ENCODE data around the gene ELAPOR2. TPM values are rescaled to one million over a fixed set of nuclear protein-coding genes. Genes with fewer than 3 reads are reported as not detected.

Gene ELAPOR2
- total and polyA plus RNA-seq, 2 of the 4 experiments (the other 2 are of a cell fraction): 0.62 to 1.3 TPM

- Histone ChIP-seq H3K14ac (replicated peaks; ENCODE audit: low read depth, low read length) (no peak overlapping the region), H3K4me1 (ENCODE audit: control insufficient read depth, insufficient read depth, low read length) (no peaks in the 10 kb centered on the region), H2AK5ac (ENCODE audit: low read depth, low read length) (no peak overlapping the region), H3K4ac (ENCODE audit: low read depth, low read length) (no peak overlapping the region), H4K20me1 (ENCODE audit: insufficient read depth, low read length) (no peaks in the 10 kb centered on the region), H3K79me1 (ENCODE audit: low read depth in 1 of 2, low read length in 2 of 2) (no peaks in the 10 kb centered on the region), H3K9me3 (ENCODE audit: control insufficient read depth, insufficient read depth, low read length) (no peaks in the 10 kb centered on the region), H2BK20ac (ENCODE audit: low read depth, low read length) (no peak overlapping the region), H3K4me2 (ENCODE audit: low read depth, low read length) (no peak overlapping the region), H3K27ac (ENCODE audit: insufficient read depth, low read length) (no peak overlapping the region), H3K4me3 (ENCODE audit: insufficient read depth, low read depth, low read length) (no peak overlapping the region), H3K23ac (ENCODE audit: low read depth, low read length) (no peak overlapping the region), H2AFZ (replicated peaks; ENCODE audit: low read length, poor library complexity) (no peak overlapping the region), H2AK9ac (replicated peaks; ENCODE audit: low read depth, low read length, poor library complexity) (no peak overlapping the region), H2BK5ac (ENCODE audit: low read depth, low read length, poor library complexity, severe bottlenecking) (no peak overlapping the region), H3K9ac (ENCODE audit: low read depth, low read length) (no peak overlapping the region), H3K9me1 (ENCODE audit: insufficient read depth, low read length) (no peaks in the 10 kb centered on the region), H2BK120ac (ENCODE audit: low read depth, low read length) (no peak overlapping the region), H3K36me3 (ENCODE audit: control insufficient read depth, insufficient read depth, low read length) (no peaks in the 10 kb centered on the region), H3K56ac (ENCODE audit: extremely low read depth, insufficient read depth, low read length) (no peak overlapping the region), H3K27me3 (ENCODE audit: control insufficient read depth, insufficient read depth, low read length) (no peaks in the 10 kb centered on the region), H3K18ac (ENCODE audit: low read depth, low read length) (no peak overlapping the region), H2BK15ac (ENCODE audit: low read depth, low read length) (no peak overlapping the region), H4K5ac (ENCODE audit: low read depth, low read length) (no peak overlapping the region), H4K91ac (ENCODE audit: insufficient read depth, low read depth, low read length) (no peak overlapping the region), H4K8ac (ENCODE audit: low read depth in 2 of 2, low read length in 2 of 2) (no peak overlapping the region)
- CTCF ChIA-PET: no interaction called here
- no TSS peak for BruUV-seq (replicated peaks)
- intact Hi-C loops (cut with micrococcal nuclease) (no loop called here), in situ Hi-C loops (cut with MboI; ENCODE audit: low sequenced_read_pairs) (no loop called here), dilution Hi-C loops (cut with HindIII; ENCODE audit: low sequenced_read_pairs, unreplicated experiment) (no loop called here)
- ATAC-seq (ENCODE audit: low read depth): no peak
- DNase-seq: no peak
- POLR2A ChIA-PET (ENCODE audit: unreplicated experiment): no interaction called here
- no CpG with 5 or more reads among the region's 1 CpG for WGBS, 2 experiments (ENCODE audit: extremely low coverage in 2 of 2, insufficient read length in 1 of 2)
- TF ChIP-seq SMC3 (IDR thresholded peaks at IDR 0.05; ENCODE audit: low read depth, low read length): no peak
- no peak for TF ChIP-seq CEBPB (IDR thresholded peaks at IDR 0.05; ENCODE audit: low read depth, low read length)
- no peak for TF ChIP-seq CTCF (conservative IDR thresholded peaks at IDR 0.05; ENCODE audit: low read depth, low read length)
- no peak for TF ChIP-seq RAD21 (IDR thresholded peaks at IDR 0.05; ENCODE audit: low read length)
- TF ChIP-seq RCOR1 (IDR thresholded peaks at IDR 0.05; ENCODE audit: insufficient replicate concordance, low read length): no peak
- no peak for TF ChIP-seq MAFK (IDR thresholded peaks at IDR 0.05; ENCODE audit: low read depth, low read length)
- no peak for TF ChIP-seq MAZ (IDR thresholded peaks at IDR 0.05; ENCODE audit: borderline replicate concordance, low read depth, low read length)
- TF ChIP-seq FOS (IDR thresholded peaks at IDR 0.05; ENCODE audit: low read depth, low read length): no peak
- TF ChIP-seq CHD1 (IDR thresholded peaks at IDR 0.05; ENCODE audit: low read depth, low read length): no peak
- no peak for TF ChIP-seq USF2 (IDR thresholded peaks at IDR 0.05; ENCODE audit: low read depth, low read length)
- TF ChIP-seq BHLHE40 (IDR thresholded peaks at IDR 0.05; ENCODE audit: low read depth, low read length): no peak
- no peak for TF ChIP-seq RFX5 (IDR thresholded peaks at IDR 0.05; ENCODE audit: low read depth, low read length)
- no peak for TF ChIP-seq NFE2L2 (IDR thresholded peaks at IDR 0.05; ENCODE audit: low read depth, low read length)
- TF ChIP-seq POLR2A (IDR thresholded peaks at IDR 0.05; ENCODE audit: low read depth, low read length): no peak
- TF ChIP-seq MXI1 (IDR thresholded peaks at IDR 0.05; ENCODE audit: borderline replicate concordance, low read depth, low read length): no peak
- TF ChIP-seq ELK1 (IDR thresholded peaks at IDR 0.05; ENCODE audit: borderline replicate concordance, low read depth, low read length): no peak
Observed at GRCh38 chr7:87105401-87105800, 45.9 kb upstream of the ELAPOR2 start.
